Trophoblast cell (in vitro differentiated cells and primary cell): Measurements from ENCODE around the gene RPS17.

ENCODE experiments used
- DNase-seq, 2 donors: peaks; one replicate each; pipeline ENCODE4 v3.0.0-alpha.2; 2016
- H2AFZ ChIP-seq: 2 replicates; pipeline ENCODE4 v1.6.1; 2013; ENCODE audit warnings: low read length, moderate library complexity, mild to moderate bottlenecking; ENCODE audit not compliant: insufficient read depth, poor library complexity
- H2AK5ac ChIP-seq: 2 replicates; pipeline ENCODE4 v1.6.1; 2013; ENCODE audit warnings: mild to moderate bottlenecking, low read length
- H2BK120ac ChIP-seq: 2 replicates; pipeline ENCODE4 v1.6.1; 2013; ENCODE audit warnings: low read length, mild to moderate bottlenecking, moderate library complexity; ENCODE audit not compliant: insufficient read depth, poor library complexity
- H2BK12ac ChIP-seq: 2 replicates; pipeline ENCODE4 v1.6.1; 2013; ENCODE audit warnings: mild to moderate bottlenecking, low read length, moderate library complexity
- H2BK5ac ChIP-seq: 2 replicates; pipeline ENCODE4 v1.6.1; 2013; ENCODE audit warnings: low read length, low read depth, moderate library complexity, mild to moderate bottlenecking; ENCODE audit not compliant: poor library complexity
- H3K14ac ChIP-seq: 2 replicates; pipeline ENCODE4 v1.6.1; 2013; ENCODE audit warnings: mild to moderate bottlenecking, low read length
- H3K18ac ChIP-seq: 2 replicates; pipeline ENCODE4 v1.6.1; 2013; ENCODE audit warnings: mild to moderate bottlenecking, low read length
- H3K23ac ChIP-seq: 2 replicates; pipeline ENCODE4 v1.6.1; 2013; ENCODE audit warnings: low read length
- H3K27ac ChIP-seq: 2 replicates; pipeline ENCODE4 v1.5.1; 2013; ENCODE audit warnings: low read depth, mild to moderate bottlenecking, inconsistent platforms, low read length, moderate library complexity
- H3K27me3 ChIP-seq: 2 replicates; pipeline ENCODE4 v1.6.1; 2013; ENCODE audit warnings: inconsistent platforms, mild to moderate bottlenecking, low read length, moderate library complexity; ENCODE audit not compliant: insufficient read depth
- H3K36me3 ChIP-seq, 2 experiments: 1 replicate in 1 of 2; 2 replicates in 1 of 2; pipeline ENCODE4 v1.6.1; 2013; ENCODE audit warnings: low read length in 2 of 2, mild to moderate bottlenecking in 2 of 2, moderate library complexity in 1 of 2; ENCODE audit not compliant: insufficient read depth in 2 of 2, control insufficient read depth in 1 of 2
- H3K4ac ChIP-seq: 2 replicates; pipeline ENCODE4 v1.6.1; 2013; ENCODE audit warnings: low read depth, mild to moderate bottlenecking, low read length, moderate library complexity
- H3K4me1 ChIP-seq, 2 experiments: 1 replicate in 1 of 2; 2 replicates in 1 of 2; pipeline ENCODE4 v1.6.1; 2013; ENCODE audit warnings: low read length in 2 of 2, mild to moderate bottlenecking in 2 of 2, moderate library complexity in 1 of 2; ENCODE audit not compliant: insufficient read depth in 2 of 2, control insufficient read depth in 1 of 2
- H3K4me2 ChIP-seq: 2 replicates; pipeline ENCODE4 v1.6.1; 2013; ENCODE audit warnings: inconsistent platforms, mild to moderate bottlenecking, low read length, moderate library complexity
- H3K4me3 ChIP-seq: 2 replicates; pipeline ENCODE4 v1.5.1; 2013; ENCODE audit warnings: mild to moderate bottlenecking, low read depth, low read length, inconsistent platforms
- H3K79me1 ChIP-seq: one replicate; pipeline ENCODE4 v1.6.1; 2013; ENCODE audit warnings: low read length
- H3K79me2 ChIP-seq: 2 replicates; pipeline ENCODE4 v1.6.1; 2013; ENCODE audit warnings: low read length, mild to moderate bottlenecking; ENCODE audit not compliant: control insufficient read depth, insufficient read depth, poor library complexity
- H3K9ac ChIP-seq: 2 replicates; pipeline ENCODE4 v1.6.1; 2013; ENCODE audit warnings: mild to moderate bottlenecking, low read length
- H3K9me3 ChIP-seq: 2 replicates; pipeline ENCODE4 v1.6.1; 2013; ENCODE audit warnings: low read depth, mild to moderate bottlenecking, control low read depth, inconsistent platforms, low read length; ENCODE audit not compliant: insufficient read depth
- H4K12ac ChIP-seq: 2 replicates; pipeline ENCODE4 v1.6.1; 2013; ENCODE audit warnings: low read depth, mild to moderate bottlenecking, low read length, moderate library complexity
- H4K8ac ChIP-seq: 2 replicates; pipeline ENCODE4 v1.6.1; 2013; ENCODE audit warnings: low read depth, mild to moderate bottlenecking, low read length, moderate library complexity
- H4K91ac ChIP-seq: one replicate; pipeline ENCODE4 v1.6.1; 2013; ENCODE audit warnings: low read depth, mild to moderate bottlenecking, low read length, moderate library complexity
- WGBS: extraction: QIAGEN DNeasy Blood & Tissue Kit; methylation state at CpG from one replicate; pipeline ENCODE4 v1.1.7; 2013; ENCODE audit warnings: missing lambda C conversion rate; ENCODE audit not compliant: insufficient read length, insufficient coverage; ENCODE audit errors: extremely low coverage; 5-methylcytosine and 5-hydroxymethylcytosine counted together

The RPS17 gene

GRCh38 chr15:82554351-82554750 is 14.1 kb upstream of the RPS17 start:
- Histone ChIP-seq H3K36me3 (no peaks in the 10 kb centered on the region), H3K18ac (no peak overlapping the region), H2BK120ac (no peak overlapping the region), H4K12ac (no peak overlapping the region), H3K4me1 (no peaks in the 10 kb centered on the region), H3K9ac (no peak overlapping the region), H3K4ac (no peak overlapping the region), H3K14ac (no peak overlapping the region), H4K91ac (no peak overlapping the region), H2BK12ac (no peak overlapping the region), H3K79me2 (no peaks in the 10 kb centered on the region), H3K4me3 (no peak overlapping the region), H4K8ac (no peak overlapping the region), H2AFZ (no peak overlapping the region), H3K9me3 (no peaks in the 10 kb centered on the region), H3K23ac (no peak overlapping the region), H3K4me2 (no peak overlapping the region), H3K27ac (no peak overlapping the region), H2AK5ac (no peak overlapping the region), H3K27me3 (no peaks in the 10 kb centered on the region), H2BK5ac (no peak overlapping the region), H3K79me1 (no peaks in the 10 kb centered on the region)
- no CpG with 5 or more reads among the region's 1 CpG for WGBS
- DNase-seq = no peak

- Histone ChIP-seq H2AK5ac (no peak overlapping the region), H3K14ac (no peak overlapping the region), H3K79me2 (no peaks in the 10 kb centered on the region), H4K8ac (no peak overlapping the region), H3K23ac (no peak overlapping the region), H3K36me3 (no peaks in the 10 kb centered on the region), H3K4ac (no peak overlapping the region), H2BK12ac (no peak overlapping the region), H3K9me3 (no peaks in the 10 kb centered on the region), H3K27ac (no peak overlapping the region), H2AFZ (no peak overlapping the region), H2BK5ac (no peak overlapping the region), H3K79me1 (no peaks in the 10 kb centered on the region), H3K4me1 (no peaks in the 10 kb centered on the region), H4K91ac (no peak overlapping the region), H3K18ac (no peak overlapping the region), H3K4me2 (no peak overlapping the region), H3K4me3 (no peak overlapping the region), H3K9ac (no peak overlapping the region), H4K12ac (no peak overlapping the region), H2BK120ac (no peak overlapping the region), H3K27me3 (no peaks in the 10 kb centered on the region)
- peak; percentile 69 to 82 for DNase-seq
- no CpG with 5 or more reads among the region's 1 CpG for WGBS
These were observed 13.6 kb upstream of the RPS17 start for GRCh38 chr15:82553846-82554245.

DNA sequence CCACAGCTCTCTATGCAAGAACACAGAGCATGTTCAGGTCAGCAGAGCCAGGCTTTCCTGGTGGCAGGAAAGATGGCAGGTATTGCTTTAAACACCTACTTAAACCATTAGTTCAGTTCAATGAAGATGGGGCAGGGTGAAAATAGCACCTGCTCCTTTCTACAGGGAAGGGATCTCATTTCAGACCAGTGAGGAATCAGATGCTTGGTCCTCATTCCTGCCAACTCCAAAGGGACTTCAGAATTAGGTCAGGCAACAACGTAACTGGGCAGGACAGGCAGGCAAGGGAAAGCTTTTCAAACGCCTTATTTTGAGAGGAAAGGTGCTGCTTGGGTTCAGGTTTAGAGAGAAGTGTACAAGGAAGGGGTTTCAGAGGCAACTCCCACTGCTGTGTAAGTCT is 12.6 kb upstream of the RPS17 start:
- no peak overlapping the region for H3K27ac ChIP-seq
- H4K8ac ChIP-seq = no peak overlapping the region
- H2BK12ac ChIP-seq = no peak overlapping the region
- no peak overlapping the region for H3K4me3 ChIP-seq
- H3K79me1 ChIP-seq = no peaks in the 10 kb centered on the region
- no peak overlapping the region for H2BK120ac ChIP-seq
- H3K18ac ChIP-seq = no peak overlapping the region
- no peak for DNase-seq
- WGBS = no CpG with 5 or more reads among the region's 2 CpGs
- H3K4me2 ChIP-seq = no peak overlapping the region
- H3K4me1 ChIP-seq = peaks cover 0 to 5% of the 10 kb centered on the region in 2 experiments
- H2AK5ac ChIP-seq = no peak overlapping the region
- no peak overlapping the region for H3K9ac ChIP-seq
- H4K12ac ChIP-seq = no peak overlapping the region
- H3K79me2 ChIP-seq = no peaks in the 10 kb centered on the region
- no peak overlapping the region for H3K4ac ChIP-seq
- no peak overlapping the region for H3K23ac ChIP-seq
- no peak overlapping the region for H4K91ac ChIP-seq
- no peak overlapping the region for H2AFZ ChIP-seq
- H3K14ac ChIP-seq = no peak overlapping the region
- H3K9me3 ChIP-seq = no peaks in the 10 kb centered on the region
- H3K27me3 ChIP-seq = no peaks in the 10 kb centered on the region
- H3K36me3 ChIP-seq = no peaks in the 10 kb centered on the region
- no peak overlapping the region for H2BK5ac ChIP-seq

GRCh38 chr15:82551646-82552247 is 11.5 kb upstream of the RPS17 start:
- no peaks in the 10 kb centered on the region for H3K27me3 ChIP-seq
- WGBS = no CpG with 5 or more reads among the region's 5 CpGs
- H3K4me3 ChIP-seq = no peak overlapping the region
- H2BK5ac ChIP-seq = no peak overlapping the region
- no peaks in the 10 kb centered on the region for H3K79me1 ChIP-seq
- H4K91ac ChIP-seq = no peak overlapping the region
- peaks cover 0 to 5% of the 10 kb centered on the region in 2 experiments for H3K4me1 ChIP-seq
- no peaks in the 10 kb centered on the region for H3K9me3 ChIP-seq
- no peak overlapping the region for H2AFZ ChIP-seq
- H3K23ac ChIP-seq = no peak overlapping the region
- no peak overlapping the region for H3K27ac ChIP-seq
- H3K14ac ChIP-seq = no peak overlapping the region
- H3K79me2 ChIP-seq = no peaks in the 10 kb centered on the region
- H3K4ac ChIP-seq = no peak overlapping the region
- no peak overlapping the region for H3K18ac ChIP-seq
- H2BK120ac ChIP-seq = no peak overlapping the region
- DNase-seq = peak; percentile 57 to 73
- H2AK5ac ChIP-seq = no peak overlapping the region
- no peak overlapping the region for H3K4me2 ChIP-seq
- no peak overlapping the region for H4K8ac ChIP-seq
- H2BK12ac ChIP-seq = no peak overlapping the region
- H3K9ac ChIP-seq = no peak overlapping the region
- H4K12ac ChIP-seq = no peak overlapping the region
- no peaks in the 10 kb centered on the region for H3K36me3 ChIP-seq
